HG03064 (cell line): ENCODE measurements around the gene TMEM134.

ENCODE experiments used
- ATAC-seq: cut with Tn5 transposase; IDR thresholded peaks from one replicate; pipeline ENCODE4 v1.9.1; 2021; ENCODE audit warnings: low read depth; ENCODE audit not compliant: unreplicated experiment

TMEM134 gene

DNA sequence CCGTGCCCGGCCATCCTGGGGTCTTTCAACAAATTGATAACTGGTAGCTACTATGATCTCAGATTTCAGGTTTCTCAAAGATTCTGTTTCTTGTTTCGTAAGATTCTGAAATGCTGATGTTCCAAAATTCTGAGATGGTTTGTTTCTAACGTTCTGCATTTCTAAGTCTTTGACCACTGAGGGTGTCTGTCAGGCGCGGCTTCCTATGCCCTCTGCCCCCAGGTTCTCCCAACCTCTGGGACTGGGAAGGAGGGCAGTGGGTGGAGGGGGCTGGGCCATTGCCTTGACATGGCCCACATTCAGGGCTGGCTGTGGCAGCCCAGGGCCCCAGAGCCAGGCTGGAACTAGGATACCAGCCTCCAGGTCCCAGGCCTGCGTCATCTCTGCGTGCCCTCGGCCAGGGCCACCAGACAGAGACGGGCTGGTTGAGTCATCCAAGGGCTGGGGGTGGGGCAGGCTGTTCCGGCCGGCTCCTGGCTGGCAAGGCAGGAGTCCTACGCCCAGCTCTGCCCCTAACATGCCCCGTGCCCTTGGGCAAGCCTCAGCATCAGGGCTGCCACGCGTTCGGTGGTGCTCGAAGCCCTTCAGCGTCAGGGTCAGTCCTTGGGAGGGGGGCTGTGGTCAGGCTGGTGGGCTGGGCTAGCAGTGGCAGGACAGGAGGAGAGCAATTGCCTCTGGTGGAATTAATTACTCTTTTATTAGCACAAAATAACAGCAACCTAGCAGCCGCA lies 5.2 kb downstream of the TMEM134 start:
- no peak for ATAC-seq

DNA sequence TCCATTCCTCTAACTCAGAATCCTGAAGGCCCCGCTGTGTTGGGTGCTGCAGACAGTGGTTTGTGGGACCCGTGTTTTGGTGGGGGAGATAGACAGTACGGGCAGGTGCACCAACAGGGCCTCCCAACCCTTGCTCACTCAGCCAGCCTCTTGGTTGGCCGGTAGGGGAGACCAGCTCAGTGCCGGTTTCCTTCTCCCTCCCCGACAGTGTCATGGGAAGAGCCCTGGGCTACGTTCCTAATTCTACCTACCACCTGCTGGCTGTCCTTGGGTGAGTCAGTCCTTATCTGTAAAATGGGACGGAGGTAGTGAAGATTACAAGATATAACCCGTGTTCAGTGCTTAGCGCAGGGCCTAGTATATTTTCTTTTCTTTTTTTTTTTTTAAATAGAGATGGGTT lies 5.9 kb downstream of the TMEM134 start:
- no peak for ATAC-seq

DNA sequence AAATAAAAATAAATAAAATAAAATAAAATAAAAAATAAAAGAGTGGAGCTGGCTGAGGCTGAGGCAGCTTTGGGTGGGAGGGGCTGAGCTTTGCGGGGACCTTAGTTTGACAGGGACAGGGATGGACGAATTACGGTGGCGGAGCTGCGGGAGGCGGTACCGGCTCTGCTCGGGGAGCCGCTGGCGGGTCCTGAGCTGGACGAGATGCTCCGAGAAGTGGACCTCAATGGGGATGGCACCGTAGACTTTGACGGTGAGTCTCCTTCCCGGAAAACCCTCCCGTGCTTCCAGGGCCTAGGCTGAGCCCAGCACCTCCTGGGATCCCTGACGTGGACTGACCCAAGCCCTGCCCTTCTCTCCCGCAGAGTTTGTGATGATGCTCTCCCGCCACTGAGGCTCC lies 10.8 kb downstream of the TMEM134 start:
- ATAC-seq: no peak

DNA sequence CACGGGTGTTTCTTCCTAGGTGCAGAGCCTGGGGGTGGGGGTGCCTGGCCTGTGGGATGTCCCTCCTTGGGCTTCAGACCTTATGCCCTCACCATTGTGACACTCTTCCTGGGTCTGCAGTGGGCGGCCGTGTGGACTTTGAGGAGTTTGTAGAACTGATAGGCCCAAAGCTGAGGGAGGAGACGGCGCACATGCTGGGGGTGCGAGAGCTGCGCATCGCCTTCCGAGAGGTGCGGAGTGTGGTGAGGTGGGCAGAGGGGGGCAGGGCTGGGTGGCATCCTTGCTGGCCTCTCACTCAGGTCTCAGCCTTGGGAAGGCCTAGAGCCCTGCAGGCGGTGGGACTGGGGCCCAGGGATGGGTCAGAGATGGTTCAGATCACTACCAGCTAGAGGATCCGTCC lies 11.6 kb downstream of the TMEM134 start:
- ATAC-seq: no peak

DNA sequence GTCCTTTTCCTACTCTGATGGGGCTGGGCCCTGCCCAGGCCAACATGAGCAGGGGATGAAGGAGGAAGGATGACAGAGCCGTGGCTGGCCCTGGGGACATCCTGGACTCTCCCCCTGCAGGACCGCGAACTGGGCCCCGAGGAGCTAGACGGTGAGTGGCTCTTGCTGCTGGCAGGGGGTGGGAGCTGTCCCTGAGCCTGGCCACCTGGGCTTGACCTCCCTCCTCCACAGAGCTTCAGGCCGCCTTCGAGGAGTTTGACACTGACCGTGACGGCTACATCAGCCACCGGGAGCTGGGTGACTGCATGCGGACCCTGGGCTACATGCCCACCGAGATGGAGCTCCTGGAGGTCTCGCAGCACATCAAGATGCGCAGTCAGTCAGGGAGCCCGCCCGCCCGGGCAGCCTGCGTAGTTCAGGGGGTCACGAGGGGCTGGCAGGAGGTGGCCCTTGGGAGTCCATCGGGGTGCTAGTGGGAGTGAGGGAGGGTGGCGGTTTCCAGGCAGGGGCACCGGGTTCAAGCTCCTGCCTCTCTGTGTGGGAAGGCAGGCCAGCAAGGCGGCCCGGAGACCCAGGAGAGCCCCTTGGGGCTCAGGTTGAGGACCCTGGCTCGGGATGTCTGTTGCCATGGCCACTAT lies 12.9 kb downstream of the TMEM134 start:
- no peak for ATAC-seq

DNA sequence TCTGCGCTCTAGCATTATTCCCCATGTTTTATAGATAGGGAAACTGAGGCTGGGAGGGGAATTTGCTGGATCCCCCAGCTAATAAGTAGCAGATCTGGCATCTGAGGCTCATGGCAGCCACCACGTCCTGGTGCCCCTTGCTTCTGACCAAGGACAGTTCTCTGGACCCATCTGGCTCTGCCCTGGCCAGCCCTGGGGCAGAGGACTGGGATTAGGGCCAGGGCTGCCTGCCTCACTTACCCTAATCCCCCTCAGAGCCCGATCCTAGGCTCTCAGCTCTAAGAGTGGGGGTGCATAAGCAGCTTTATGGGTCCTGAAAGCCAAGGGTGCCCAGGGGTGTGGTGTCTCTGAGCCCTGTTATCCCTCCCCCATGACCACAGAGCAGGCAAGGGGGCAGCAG lies 14.0 kb downstream of the TMEM134 start, which contains the start of gene CABP4:
Gene CABP4, plus strand, starts transcription at position 301 of the 400 bp plus-strand sequence. Its CDS starts 70 bp downstream, at position 371.
- ATAC-seq: no peak

DNA sequence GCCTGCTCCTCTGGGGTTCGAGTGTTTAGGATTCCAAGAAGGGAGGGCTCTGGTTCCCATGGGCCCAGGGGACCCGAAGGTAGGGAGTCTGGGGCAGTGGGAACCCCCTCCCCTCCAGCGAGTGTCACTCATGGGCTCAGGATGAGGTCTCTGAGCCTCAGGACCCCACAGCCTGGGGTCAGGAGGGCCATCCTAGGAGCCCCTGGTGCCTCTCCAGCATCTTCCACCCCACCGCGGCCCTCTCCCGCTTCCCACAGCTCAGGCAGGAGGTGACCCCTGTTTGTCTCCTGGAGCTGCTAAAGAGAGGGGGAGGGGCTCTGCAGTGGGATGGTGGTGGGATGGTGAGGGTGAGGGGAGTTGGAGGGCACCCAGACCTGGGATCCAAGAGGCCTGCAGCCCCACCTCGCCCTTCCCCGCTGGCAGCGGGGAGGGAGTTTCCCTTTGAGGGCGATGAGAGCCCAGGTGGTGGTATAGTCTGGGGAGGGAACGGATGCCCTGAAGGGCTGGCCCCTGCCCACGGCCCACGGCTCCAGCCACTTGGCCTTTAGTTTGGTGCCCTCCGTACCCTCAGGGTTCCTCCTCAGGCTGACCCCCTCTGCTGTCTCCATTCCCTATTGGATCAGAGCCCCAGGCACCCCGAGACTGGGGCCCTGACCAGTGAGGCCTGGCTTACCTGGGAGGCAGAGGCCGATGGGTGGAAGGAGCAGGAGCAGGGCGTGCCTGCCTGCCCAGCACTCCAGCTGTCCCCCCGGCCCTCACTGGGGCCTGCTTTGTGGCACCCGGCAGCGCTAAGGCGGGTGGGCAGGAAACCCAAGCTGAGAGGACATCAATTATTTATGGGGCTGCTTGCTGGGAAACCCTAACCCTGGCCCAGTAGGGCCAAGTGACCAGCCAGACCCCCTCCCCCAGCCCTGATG lies 15.0 kb downstream of the TMEM134 start:
- no peak for ATAC-seq

DNA sequence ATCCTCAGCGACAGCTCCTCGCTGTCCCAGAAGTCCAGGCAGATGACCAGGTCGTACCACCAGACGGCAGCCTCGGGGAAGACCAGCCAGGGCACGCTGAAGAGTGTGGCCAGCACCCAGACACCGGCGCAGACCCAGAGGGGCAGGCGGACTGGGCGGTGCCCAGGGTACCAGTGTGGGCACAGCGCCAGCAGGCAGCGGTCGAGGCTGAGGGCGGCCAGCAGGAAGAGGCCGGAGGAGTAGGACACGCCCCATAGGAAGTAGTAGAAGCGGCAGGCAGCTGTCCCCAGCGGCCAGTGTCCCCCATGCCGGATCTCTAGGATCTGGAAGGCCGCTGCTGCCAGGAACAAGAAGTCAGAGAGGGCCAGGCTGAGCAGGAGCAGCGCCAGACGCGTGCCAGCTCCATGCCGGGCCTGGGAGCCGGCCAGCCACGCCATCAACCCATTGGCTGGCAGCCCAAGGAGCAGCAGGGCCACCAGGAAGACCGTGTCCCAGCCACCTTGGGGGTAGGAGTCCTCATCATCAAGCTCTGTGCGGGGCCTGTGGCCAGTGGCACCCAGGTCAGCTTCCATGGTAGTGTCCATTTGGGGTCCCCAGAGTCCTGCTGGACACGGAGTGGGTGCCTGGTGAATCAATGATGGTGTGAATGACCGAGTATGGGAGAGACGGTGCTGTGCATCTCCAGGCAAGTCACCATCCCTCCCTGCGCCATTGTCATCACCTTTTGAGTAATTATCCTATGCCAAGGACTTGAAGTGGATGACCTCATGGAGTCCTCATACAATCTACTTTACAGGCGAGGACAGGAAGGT lies 16.7 kb downstream of the TMEM134 start, which contains the start of gene GPR152:
Gene GPR152, minus strand, starts transcription at position 589 of the 812 bp plus-strand sequence. Its CDS starts 5 bp downstream, at position 584.
- ATAC-seq: no peak

DNA sequence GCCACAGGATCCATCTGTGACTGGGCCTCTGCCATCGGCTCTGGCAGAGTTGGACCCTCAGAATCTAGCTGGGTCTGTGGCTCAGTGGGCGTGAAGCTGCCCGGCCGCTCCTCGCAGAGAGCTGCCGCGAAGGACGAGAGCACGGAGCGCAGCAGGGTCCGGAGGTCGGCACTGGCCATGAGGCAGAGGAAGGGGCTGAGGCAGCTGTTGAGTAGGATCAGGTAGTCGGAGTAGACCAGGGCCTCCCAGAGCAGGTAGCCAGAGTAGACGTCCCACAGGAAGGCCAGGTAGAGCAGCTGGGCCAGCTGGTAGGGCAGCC lies 17.4 kb downstream of the TMEM134 start:
- no peak for ATAC-seq

DNA sequence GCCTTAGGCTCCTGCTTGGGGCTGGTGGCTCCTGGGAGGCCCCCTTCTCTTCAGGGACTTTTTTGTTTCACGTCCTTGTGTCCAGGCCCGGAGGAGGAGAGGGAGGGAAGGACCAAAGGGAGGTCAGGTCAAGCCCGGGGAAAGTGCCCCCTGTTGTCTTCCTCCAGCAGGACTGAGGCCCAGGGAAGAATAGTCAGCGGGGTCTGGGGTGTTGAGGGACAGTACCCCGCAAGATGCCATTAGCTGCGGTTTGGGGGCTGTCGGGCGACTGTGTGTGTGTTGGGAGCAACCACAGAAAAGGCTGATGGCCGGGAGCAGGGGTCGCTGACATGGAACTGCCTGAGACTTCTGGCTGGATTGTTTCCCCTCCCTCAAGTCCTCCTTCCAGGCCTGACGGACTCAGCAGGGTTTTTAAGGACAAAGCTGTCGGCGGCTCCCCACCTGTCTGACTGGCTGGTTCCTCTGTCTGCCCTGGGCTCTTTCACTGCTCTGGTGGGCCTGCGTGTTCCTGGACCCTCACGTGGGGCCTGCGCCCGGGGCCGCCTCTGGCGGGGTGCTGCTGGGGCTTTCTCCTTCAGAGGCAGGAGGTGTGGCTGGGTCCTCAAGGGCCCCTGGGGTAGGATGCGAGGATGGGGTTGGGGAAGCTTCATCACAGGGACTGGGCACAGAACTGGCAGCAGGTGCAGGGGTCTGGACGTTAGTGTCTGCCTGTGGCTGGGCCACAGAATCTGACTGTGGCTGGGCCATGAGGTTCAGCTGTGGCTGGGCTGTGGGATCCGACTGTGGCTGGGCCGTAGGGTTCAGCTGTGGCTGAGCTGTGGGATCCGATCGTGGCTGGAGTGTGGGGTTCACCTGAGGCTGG lies 18.0 kb downstream of the TMEM134 start:
- no peak for ATAC-seq

DNA sequence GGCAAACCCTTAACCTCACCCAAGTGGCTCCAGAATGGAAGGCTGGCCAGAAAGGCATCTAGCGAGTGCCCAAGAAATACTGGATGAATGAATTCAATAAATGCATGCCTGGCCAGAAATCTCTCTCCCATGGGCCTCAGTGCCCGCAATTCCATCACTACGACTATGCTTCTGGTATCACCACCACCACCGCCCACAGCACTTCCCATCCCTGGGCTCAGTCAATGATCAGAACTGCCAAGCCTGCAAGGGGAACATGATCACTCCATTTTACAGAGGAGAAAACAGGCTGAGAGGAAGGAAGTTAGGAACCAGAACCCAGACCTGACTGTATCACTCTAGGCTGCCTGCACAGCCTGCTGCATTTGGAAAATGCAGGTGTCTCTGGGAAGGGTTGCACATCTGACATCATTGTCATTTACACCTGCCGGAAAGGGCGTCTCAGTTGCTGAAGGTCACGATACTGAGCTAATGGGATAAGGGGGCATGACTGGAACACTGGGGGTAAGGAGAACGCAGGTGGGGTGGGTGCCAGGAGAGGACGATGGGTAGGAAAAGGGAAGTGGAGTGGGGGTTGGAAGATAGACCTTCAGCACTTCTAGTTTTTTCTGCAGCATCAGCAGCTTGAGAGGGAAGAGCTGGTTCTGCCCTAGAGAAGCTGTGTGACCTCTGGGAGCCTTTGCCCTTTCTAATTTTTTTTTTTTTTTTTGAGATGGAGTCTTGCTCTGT lies 19.8 kb downstream of the TMEM134 start:
- no peak for ATAC-seq

DNA sequence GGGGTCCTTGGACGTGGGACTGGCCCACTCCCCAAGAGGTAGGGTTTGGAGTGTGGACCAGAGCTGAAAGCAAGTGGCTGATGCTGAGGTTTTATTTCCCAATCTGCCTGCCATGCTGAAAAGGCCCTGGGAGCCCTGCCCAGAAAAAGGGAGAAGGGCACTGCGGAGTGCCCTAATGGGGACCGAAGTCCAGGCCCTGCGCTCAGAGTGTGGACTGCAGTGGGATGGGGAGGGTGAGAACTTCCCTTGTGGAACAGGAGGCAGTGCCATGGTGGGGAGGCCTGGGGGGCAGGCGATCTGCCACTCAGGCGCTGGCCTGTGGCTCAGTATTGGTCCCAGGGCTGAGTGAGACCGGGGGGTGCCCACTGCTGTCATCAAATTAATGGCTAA lies 20.8 kb downstream of the TMEM134 start:
- no peak for ATAC-seq

DNA sequence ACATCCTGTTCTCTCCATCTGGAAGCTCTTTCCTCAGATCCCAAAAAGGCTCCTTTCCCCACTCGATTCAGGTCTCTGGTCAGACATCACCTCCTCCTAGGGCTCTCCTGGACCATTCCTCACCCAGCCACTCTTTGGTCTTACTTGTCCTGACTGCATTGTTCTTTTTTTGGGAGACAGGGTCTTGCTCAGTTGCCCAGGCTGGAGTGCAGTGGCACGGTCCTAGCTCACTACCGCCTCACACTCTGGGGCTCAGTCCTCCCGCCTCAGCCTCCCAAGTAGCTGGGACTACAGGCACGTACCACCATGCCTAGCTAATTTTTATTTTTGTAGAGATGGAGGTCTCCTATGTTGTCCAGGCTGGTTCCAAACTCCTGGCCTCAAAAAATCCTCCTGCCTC lies 23.5 kb downstream of the TMEM134 start:
- ATAC-seq: no peak

DNA sequence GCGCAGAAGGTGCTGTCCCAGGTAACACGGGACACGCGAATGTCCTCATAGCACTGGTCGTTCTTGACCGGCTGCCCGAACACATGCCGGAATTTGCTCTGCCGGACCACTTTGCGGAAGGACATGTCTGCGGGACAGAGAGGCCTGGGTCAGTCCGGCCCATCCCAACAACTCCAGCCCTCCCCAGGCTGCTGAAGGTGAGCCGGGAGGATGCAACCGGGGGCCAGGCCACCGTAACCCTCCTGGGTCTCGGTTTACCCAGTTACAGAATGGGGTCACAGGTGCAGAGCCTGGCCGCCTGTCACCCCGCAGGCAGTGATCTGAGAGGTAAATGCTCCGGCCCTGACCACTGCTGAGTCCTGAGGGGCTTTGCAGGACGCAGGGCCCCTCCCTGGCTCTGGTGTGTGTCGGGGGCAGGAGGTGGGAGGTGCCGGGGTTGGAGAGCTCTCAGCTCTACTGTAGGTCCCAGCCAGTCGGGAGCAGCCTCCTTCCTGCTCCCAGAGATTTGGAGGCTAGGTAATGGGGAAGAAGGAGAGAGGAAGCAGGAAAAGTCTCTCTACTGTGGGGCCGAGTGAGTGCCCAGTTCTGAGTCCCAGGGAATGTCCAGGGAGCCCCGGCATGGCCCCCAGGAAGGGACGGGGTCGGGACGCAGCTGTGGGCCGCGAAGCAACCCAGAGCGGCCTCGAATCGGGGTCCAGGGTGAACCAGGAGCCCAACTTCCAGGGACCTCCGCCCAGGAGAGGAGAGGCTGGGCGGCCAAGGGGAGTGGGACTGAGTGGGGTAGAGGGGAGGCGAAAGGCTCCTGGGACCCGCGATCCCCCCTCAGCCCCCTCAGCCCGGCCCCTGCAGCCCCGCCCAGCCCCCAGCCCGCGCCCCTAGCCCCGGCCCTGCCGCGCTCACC lies 26.3 kb downstream of the TMEM134 start:
- no peak for ATAC-seq

DNA sequence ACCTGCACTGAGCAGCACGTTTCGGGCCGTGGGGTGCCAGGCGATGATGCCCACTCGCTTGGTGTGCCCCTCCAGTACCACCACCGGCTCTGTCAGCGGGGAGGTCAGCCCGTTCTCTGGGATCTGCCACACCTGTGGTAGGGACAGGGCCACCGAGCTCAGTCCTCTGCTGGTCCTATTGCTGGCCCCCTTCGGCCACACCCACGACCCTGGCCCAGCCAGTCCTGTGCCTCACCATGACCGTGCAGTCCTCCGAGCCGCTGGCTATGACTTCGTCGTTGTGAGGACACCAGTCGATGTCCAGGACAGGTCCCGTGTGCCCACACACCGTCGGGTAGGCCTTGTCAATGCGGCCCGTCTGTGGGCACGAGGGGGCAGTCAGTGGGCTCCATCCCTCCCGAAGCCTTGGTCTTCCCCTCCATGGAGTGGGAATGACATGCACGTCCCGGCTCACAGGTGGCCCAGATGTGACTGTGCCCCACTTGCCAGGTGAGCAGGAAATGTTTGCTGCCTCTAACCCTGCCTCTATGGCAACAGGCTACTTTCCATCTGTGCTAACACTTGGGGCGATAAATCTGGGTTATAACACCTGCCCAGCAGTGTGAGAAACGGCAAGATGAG lies 27.2 kb downstream of the TMEM134 start:
- ATAC-seq: no peak

DNA sequence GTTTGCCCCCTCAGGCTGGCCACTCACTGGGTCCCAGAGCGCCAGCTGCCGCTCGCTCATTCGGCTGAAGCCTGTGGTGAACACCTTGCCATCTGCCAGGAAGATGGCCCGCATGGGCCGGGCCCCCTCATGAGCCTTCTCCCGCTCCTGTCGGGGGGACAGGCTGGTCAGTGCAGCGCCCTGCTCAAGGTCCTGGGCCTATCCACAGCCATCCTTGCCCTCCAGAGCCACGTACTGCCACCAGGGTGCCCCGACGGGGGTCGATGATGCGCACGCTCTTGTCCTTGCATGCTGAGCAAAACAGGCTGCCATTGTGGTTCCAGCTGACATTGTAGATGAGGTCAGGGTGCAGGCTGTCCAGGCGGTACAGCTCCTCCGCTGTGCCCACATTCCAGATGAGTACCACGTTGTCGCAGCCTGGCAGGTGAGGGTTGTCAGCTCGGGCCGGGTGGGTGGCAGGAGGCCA lies 27.9 kb downstream of the TMEM134 start:
- ATAC-seq: no peak
